GM18861 (cell line): ENCODE results near the gene CD28.

Experiments
- ATAC-seq: cut with Tn5 transposase; IDR thresholded peaks from one replicate; pipeline ENCODE4 v1.9.1; 2021; ENCODE audit not compliant: unreplicated experiment

The CD28 gene

GRCh38 chr2:203713381-203713780 lies 6.9 kb downstream of the CD28 start:
- no peak for ATAC-seq

DNA sequence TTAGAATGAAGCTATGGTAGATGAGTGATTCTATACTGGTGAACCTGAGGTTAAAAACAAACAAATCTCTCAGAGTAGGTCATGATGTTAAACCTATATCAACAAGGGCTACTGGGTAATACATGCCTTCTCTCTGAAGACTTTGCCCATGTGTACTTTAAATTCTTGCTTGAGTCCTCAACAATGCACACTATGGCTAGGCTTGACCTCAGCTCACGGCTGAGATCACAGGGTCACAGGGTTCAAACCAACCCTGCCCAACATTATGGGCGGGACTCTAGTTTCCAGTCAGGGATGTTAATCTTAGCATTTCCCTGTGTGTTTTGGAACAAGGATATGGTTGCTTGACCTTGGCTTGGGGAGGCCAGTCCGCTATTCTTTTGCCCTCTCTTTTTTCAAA lies 7.7 kb downstream of the CD28 start:
- no peak for ATAC-seq

- no peak for ATAC-seq
These were observed 9.3 kb downstream of the CD28 start for GRCh38 chr2:203715744-203716143.

GRCh38 chr2:203718087-203718486 lies 11.6 kb downstream of the CD28 start:
- ATAC-seq: peak; percentile 89

- ATAC-seq: no peak
These were observed 13.3 kb downstream of the CD28 start for GRCh38 chr2:203719456-203720410.

DNA sequence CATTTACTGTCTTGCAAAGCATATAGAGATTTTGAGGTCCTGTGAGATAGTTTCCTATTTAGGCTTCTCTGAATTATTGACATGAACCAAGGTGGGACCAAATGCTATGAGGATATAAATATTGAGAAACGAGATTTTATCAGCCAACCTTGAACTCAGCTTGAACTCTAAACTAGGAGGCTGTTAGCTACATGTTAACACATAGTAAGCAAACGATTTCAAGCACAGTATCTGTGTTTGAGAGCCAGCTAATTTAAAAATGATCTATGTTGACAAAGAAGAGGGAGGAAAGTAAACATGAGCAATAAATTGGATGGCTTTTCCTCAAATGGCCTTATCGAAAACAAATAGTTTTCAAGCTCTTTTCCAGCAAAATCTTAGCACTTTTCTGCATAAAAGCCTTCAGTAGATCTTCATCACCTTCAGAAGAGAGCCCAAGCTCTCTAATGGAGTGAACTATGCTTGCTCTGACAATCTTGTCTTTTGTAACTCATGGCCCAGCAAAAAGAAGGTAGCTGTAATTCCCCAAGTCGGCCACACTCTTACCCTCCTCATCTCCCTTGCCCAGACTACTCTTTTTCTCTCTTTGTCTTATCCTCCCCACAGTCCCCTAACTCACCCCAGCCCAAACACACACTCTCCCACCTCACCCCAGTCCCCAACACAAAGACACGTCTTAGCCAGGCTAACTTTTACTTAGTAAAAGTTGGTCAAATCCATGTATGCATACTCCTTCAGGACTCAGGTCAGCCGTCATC lies 14.7 kb downstream of the CD28 start:
- ATAC-seq: no peak

GRCh38 chr2:203721781-203722300 lies 15.4 kb downstream of the CD28 start:
- ATAC-seq: no peak

DNA sequence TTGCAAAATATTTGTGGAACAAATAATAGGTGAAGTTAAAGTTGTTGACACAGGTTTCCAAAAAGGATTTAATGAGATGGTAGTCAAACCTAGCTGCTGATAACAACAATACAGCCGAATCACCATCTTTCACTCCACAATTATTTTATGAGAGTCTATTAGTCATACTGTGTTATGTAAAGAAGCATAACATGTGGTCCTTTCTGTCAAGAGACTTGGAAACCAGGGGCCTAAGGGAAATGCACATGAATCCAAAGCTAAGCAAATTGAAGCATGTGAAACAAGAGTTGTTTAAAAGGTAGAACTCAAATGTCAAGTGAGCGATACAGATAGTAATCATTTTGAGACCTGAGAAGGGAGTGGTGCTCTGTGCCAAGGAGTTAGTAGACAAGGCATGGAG lies 16.0 kb downstream of the CD28 start:
- no peak for ATAC-seq

GRCh38 chr2:203728321-203728720 lies 21.9 kb downstream of the CD28 start:
- ATAC-seq: no peak

DNA sequence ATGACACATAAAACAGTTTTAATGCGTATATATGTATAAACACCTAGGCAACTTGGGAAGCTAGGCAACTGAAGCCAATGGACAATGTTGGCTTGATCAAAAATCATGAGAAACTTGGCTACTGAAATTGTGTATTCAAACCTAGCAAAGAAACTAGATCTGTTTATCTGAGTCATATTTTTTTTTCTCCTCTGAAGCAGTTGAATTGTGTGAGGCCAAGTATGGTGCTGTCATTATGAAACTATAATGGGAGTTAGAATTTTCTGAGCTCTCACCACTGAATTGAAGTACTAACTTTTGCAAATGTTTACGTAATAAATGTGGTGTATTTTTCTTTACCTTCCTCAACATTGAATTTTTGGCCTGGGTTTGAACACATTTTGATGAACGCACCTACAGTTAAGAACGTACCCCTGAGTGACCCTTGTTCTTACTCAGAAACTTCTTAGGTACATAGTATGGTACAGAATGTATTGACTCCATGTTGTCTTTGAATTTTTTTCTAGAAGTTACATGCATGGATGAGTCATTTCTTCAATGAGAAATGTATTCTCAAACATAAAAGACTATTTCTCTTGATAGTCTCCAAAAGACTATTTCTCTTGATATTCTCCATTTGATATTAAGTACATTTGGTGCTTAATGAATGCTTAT lies 23.8 kb downstream of the CD28 start:
- ATAC-seq: no peak

- ATAC-seq: no peak
These were observed 24.4 kb downstream of the CD28 start for GRCh38 chr2:203730883-203731282.

DNA sequence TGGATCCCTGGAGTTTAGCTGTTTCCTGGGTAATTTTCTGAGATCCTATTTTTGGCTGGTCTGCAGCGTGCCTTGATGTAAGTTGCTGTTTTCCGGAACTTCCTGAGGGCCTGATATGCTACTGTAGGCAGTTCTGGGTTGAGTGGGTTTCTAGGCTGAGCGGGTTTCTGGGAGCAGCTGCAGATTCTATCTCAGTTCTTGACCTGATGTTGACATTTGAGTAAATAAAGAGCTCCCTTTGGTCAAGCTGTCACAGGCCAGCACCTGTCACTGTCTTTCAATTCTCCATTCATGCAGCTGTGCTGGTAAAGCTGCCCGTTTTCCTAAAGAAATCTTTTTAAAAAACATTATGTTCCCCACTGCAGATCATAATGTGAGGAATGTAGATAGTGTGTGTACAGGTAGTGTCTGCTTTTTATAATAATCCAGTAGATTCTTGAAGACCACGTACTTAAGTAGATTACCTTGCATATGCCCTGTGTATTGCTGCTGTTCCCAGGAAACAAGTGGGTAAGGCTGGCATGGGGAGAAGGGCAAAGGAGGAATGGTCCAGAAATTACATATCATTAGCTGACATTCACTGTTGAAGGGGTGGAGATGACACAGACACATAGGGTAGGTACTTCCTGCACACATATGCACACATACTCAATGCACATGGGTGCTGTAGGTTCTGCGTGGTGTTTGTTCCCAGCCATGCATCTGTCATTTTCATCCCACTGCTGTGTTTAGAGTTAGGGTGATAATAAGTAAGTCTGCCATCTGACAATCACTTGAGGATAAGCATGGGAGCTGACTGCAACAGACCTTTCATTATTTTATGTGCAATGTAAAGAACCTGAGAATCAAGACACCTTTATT lies 25.9 kb downstream of the CD28 start:
- ATAC-seq: no peak

DNA sequence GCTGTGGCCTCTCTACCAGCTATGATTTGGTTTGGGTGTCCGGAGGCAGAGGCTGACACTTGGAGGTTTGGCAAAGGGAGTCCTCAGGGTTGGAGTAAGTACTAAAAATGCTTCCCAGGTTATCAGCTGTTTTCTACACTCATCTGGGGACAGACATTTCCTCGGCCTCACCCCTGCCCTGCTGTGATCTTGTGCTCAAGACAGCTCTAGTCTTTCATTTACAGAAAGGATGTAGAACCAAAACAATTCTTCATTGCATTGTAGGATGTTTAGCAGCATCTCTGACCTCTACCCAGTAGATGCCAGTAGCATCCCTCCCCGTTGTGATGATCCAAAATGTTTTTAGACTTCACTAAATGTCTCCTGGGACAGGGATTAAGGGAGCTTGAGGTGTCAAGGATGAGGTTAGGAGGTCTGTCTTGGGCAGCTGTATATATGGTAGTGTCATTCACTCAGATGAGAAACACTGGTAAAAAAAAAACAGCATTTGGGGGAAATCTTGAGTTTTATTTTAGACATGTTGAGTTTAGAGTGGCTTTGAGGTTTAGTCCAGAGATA lies 26.6 kb downstream of the CD28 start:
- no peak for ATAC-seq

DNA sequence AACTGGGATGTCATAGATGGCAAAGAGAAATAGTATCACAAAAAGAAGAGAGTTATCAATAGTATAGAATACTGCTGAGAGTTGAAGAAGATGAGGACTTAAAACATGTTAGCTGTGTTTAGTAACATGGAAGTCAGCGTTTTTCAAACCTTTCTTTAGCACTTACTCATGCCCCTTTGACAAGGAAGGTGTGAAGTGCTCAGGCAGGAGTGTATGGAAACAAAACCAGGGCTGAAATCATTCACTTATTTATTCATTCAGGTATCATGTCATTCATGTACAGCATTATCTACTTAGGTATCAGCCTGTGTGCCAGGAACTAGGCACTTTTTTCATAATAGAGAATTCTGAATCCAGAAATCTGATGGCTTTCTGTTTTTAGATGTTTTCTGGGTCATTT lies 27.2 kb downstream of the CD28 start:
- ATAC-seq: no peak

DNA sequence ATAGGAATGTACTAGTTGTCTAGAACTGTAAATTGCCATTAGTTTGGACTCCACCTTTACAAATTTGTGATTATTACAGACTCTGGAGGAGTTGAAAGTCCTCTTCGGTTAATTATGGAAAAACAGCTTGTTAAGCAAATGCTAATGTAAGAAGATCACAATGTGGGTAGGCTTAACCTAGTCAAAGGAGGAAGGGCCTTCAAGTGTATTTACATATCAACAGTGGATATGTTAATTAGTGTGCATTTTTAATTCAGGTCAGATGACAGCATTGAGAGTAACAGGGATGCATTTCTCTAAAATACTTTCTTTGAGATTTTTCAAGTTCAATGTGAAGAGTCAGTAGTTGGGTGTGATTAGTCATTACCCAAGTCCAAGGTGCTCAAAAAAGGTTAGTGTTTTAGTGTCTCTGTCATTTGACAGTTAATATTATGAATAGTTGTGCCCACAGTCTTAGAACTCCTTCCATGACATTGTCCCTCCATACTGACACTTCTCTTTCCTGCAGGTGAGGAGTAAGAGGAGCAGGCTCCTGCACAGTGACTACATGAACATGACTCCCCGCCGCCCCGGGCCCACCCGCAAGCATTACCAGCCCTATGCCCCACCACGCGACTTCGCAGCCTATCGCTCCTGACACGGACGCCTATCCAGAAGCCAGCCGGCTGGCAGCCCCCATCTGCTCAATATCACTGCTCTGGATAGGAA lies 28.0 kb downstream of the CD28 start:
- no peak for ATAC-seq

GRCh38 chr2:203737360-203737759 lies 30.9 kb downstream of the CD28 start:
- ATAC-seq: no peak

DNA sequence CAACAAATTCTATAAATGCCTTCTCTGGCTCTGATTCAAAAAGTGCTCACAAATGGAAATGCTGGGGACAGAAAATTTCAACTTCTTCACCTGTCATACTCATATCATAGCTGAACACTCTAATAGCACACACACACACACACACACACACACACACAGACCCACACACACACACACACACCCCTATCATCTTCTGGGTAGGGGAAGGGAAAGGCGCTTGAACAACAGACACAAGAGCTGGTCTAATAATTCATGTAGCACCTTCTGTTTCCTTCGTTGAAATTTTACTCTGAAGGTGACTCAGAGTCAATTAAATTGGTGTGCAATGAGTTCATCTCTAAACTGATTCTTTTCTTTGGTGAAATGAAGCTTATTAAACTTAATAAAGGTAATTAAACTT lies 32.9 kb downstream of the CD28 start:
- ATAC-seq: no peak

DNA sequence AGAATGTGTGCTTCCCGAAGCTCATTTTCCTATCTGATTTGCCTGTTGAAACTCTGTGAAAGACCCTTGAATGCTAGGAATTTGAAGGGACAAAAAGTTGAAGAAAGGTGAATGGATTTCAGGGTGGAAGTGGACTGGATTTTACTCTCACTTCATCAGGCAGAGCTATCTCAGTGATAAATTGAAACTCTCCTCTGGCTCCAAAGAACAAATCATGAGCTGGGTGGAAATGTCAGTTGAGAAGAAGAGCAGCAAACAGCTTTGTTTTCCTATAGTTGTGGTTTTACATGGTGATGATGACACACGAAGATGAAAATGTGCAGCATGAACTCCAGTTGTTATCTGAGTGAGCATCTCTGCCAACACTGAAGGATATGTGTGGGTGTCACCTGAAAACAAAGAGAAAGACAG lies 34.4 kb downstream of the CD28 start:
- ATAC-seq: no peak

GRCh38 chr2:203741566-203741965 lies 35.1 kb downstream of the CD28 start:
- no peak for ATAC-seq
